Measurements from ENCODE around the gene KCNQ1. TPM values are rescaled to one million over a fixed set of nuclear protein-coding genes. Genes with fewer than 3 reads are reported as not detected.

Gene KCNQ1
- total RNA-seq, 3 donors from 2014 or later (not counting 1 experiment from before 2014, with no cell fraction given), result 1.9 to 7.8 (median 3.3) TPM

DNA sequence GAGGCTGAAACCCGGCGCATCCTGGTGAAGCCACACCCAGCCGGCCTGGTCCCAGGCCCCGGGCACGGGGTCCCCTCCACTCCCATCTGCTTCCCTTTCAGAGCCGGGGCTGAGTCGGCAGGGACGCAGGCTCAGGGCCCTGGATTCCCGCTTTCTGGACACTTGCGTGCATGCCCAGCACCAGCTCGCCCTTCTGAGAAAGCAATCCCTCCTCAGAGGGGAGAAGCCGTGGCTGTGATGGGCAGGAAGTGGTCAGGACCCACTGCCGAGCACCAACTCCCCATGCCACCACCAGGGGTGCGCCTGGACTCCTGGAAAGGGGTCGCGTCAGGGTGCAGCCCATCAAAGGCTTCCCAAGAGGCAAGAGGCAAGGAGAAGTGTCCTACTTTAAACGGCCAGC lies 425.7 kb downstream of the KCNQ1 start:
- H3K4me1 Mint-ChIP-seq, result peaks cover 29 to 34% of the 10 kb centered on the region in 2 donors
- no peak overlapping the region for H3K27ac ChIP-seq (ENCODE audit: low read length)
- peaks cover 33 to 42% of the 10 kb centered on the region in 2 donors for H3K27me3 Mint-ChIP-seq (ENCODE audit: low read depth in 2 of 2)
- no peaks in the 10 kb centered on the region for H3K36me3 Mint-ChIP-seq
- peaks cover 16% of the 10 kb centered on the region for H3K27me3 ChIP-seq (ENCODE audit: control insufficient read depth, insufficient read depth, low read length)
- TF ChIP-seq, protein P1, sequence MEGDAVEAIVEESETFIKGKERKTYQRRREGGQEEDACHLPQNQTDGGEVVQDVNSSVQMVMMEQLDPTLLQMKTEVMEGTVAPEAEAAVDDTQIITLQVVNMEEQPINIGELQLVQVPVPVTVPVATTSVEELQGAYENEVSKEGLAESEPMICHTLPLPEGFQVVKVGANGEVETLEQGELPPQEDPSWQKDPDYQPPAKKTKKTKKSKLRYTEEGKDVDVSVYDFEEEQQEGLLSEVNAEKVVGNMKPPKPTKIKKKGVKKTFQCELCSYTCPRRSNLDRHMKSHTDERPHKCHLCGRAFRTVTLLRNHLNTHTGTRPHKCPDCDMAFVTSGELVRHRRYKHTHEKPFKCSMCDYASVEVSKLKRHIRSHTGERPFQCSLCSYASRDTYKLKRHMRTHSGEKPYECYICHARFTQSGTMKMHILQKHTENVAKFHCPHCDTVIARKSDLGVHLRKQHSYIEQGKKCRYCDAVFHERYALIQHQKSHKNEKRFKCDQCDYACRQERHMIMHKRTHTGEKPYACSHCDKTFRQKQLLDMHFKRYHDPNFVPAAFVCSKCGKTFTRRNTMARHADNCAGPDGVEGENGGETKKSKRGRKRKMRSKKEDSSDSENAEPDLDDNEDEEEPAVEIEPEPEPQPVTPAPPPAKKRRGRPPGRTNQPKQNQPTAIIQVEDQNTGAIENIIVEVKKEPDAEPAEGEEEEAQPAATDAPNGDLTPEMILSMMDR (IDR thresholded peaks at IDR 0.05), result peak; percentile 13
- H3K4me1 ChIP-seq (ENCODE audit: control insufficient read depth, insufficient read depth, low read length), result peaks cover 31% of the 10 kb centered on the region
- peak overlapping the region; percentile 56 for H3K4me3 Mint-ChIP-seq
- no peak overlapping the region for H3K4me3 ChIP-seq (ENCODE audit: low read length)
- no peaks in the 10 kb centered on the region for H3K36me3 ChIP-seq (ENCODE audit: control insufficient read depth, insufficient read depth, low read length)
- DNase-seq (no peak), ATAC-seq (peak; percentile 31 to 67 (median 54))
- H3K27ac Mint-ChIP-seq, result no peak overlapping the region
- no peaks in the 10 kb centered on the region for H3K9me3 Mint-ChIP-seq
- 53% methylated on average over 17 of the region's 17 CpGs for WGBS (ENCODE audit: insufficient coverage)
- intact Hi-C loops (cut with micrococcal nuclease), result no loop called here
- H3K9me3 ChIP-seq (ENCODE audit: control insufficient read depth, insufficient read depth, low read length), result no peaks in the 10 kb centered on the region

DNA sequence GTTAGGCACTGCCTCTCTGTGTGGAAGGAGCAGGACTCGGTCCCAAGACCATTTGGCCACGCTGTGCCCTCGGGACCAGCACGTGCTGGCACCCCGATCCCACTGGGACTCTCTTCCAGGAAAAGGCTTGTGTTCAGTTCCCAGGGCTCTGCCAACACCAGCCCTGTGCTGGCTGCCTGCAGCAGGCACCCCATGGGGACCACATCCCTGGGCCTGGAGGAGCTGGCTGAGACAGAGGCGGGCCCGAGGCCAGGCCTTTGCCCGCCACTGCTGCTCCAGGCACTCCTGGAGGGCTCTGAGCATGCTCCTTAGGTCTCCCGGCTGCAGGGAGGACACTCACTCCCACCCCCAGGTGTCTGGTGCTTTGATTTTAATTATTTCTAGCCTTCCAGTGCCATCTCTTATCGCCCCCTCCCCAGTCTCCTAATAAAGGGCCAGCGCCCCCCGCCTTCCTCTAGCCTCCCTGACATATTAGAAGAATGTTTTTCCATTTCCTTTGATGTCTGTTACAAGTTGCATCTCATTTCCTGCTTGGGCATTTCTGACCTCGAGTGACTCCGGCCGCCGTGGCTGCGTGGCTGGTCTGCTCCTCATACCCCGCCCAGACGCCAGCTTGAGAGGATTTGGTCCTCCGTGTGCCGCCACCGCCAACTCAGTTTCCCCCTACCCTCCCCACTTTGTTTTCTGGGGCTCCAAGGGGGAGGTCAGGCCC lies 426.3 kb downstream of the KCNQ1 start:
- intact Hi-C loops (cut with micrococcal nuclease), result no loop called here
- TF ChIP-seq, protein P1 (IDR thresholded peaks at IDR 0.05), result no peak

DNA sequence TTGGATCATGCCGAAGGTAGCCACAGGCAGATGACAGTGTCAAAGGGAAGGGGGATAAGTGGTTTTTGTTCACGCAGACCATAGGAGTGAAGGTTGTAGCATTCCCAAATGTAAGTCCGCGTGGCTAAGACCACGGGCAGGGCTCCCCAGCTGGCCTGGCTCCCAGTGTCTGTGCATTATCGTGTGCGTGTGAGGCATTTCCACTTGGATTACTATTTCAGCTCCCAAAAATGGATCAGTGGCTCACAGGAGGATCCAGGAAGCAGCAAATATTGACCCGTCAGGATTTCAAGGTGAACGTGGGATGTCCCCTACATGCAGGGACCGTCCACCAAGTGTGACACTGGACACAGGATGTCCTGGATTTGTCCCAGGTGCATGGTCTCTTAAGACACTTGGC lies 430.2 kb downstream of the KCNQ1 start:
- H3K4me3 Mint-ChIP-seq, result no peak overlapping the region
- DNase-seq (no peak), ATAC-seq (no peak)
- Histone ChIP-seq H3K27ac (ENCODE audit: low read length) (no peak overlapping the region), H3K4me1 (ENCODE audit: control insufficient read depth, insufficient read depth, low read length) (peaks cover 19% of the 10 kb centered on the region), H3K27me3 (ENCODE audit: control insufficient read depth, insufficient read depth, low read length) (peaks cover 6% of the 10 kb centered on the region), H3K9me3 (ENCODE audit: control insufficient read depth, insufficient read depth, low read length) (no peaks in the 10 kb centered on the region), H3K36me3 (ENCODE audit: control insufficient read depth, insufficient read depth, low read length) (no peaks in the 10 kb centered on the region), H3K4me3 (ENCODE audit: low read length) (no peak overlapping the region)
- H3K36me3 Mint-ChIP-seq, result no peaks in the 10 kb centered on the region
- TF ChIP-seq, protein P1 (IDR thresholded peaks at IDR 0.05), result no peak
- H3K4me1 Mint-ChIP-seq, result peaks cover 17 to 20% of the 10 kb centered on the region in 2 donors
- H3K9me3 Mint-ChIP-seq, result no peaks in the 10 kb centered on the region
- no peak overlapping the region for H3K27ac Mint-ChIP-seq
- peaks cover 19% of the 10 kb centered on the region in 2 donors for H3K27me3 Mint-ChIP-seq (ENCODE audit: low read depth in 2 of 2)
- 87% methylated on average over 10 of the region's 10 CpGs for WGBS (ENCODE audit: insufficient coverage)
- intact Hi-C loops (cut with micrococcal nuclease), result no loop called here

More for the DNA sequence above, 426.3 kb downstream of the KCNQ1 start:
- Histone ChIP-seq H3K4me3 (ENCODE audit: low read length) (no peak overlapping the region), H3K36me3 (ENCODE audit: control insufficient read depth, insufficient read depth, low read length) (no peaks in the 10 kb centered on the region), H3K9me3 (ENCODE audit: control insufficient read depth, insufficient read depth, low read length) (no peaks in the 10 kb centered on the region), H3K4me1 (ENCODE audit: control insufficient read depth, insufficient read depth, low read length) (peaks cover 31% of the 10 kb centered on the region), H3K27ac (ENCODE audit: low read length) (no peak overlapping the region), H3K27me3 (ENCODE audit: control insufficient read depth, insufficient read depth, low read length) (peaks cover 16% of the 10 kb centered on the region)
- Mint-ChIP-seq H3K9me3 (no peaks in the 10 kb centered on the region), H3K4me3 (peak overlapping the region; percentile 48), H3K27ac (peak overlapping the region in 1 of 2 donors; percentile 54), H3K27me3 (ENCODE audit: low read depth in 2 of 2) (peaks cover 33 to 42% of the 10 kb centered on the region in 2 donors), H3K4me1 (peaks cover 29 to 34% of the 10 kb centered on the region in 2 donors), H3K36me3 (no peaks in the 10 kb centered on the region)
- DNase-seq, result no peak
- 52% methylated on average over 22 of the region's 22 CpGs for WGBS (ENCODE audit: insufficient coverage)
- ATAC-seq, result peak in 2 of 3 donors; percentile 30 to 47
